Neutrophil (primary cell): ENCODE results near the gene ALOX5.

Experiments
- H3K27ac ChIP-seq: fragments of 200-600 bp; sonication (generic); 2 replicates; pipeline ENCODE4 v1.5.1; 2016; ENCODE audit warnings: mild to moderate bottlenecking, moderate library complexity
- H3K27me3 ChIP-seq: fragments of 200-600 bp; sonication (generic); 2 replicates; pipeline ENCODE4 v1.6.0; 2016; ENCODE audit warnings: mild to moderate bottlenecking
- H3K36me3 ChIP-seq: fragments of 200-600 bp; sonication (generic); 2 replicates; pipeline ENCODE4 v1.5.1; 2017
- H3K4me1 ChIP-seq, 2 experiments: fragments of 200-600 bp in 1 of 2; sonication (generic) in 1 of 2; 1 replicate in 1 of 2; 2 replicates in 1 of 2; pipeline versions ENCODE4 v1.5.1 to v1.6.1; 2013 to 2016; ENCODE audit warnings: low read depth in 1 of 2, low read length in 1 of 2, mild to moderate bottlenecking in 1 of 2, moderate library complexity in 1 of 2; ENCODE audit not compliant: control insufficient read depth in 1 of 2, insufficient read depth in 1 of 2
- H3K4me3 ChIP-seq, 2 experiments: fragments of 200-600 bp in 1 of 2; sonication (generic) in 1 of 2; 1 replicate in 1 of 2; 2 replicates in 1 of 2; pipeline ENCODE4 v1.5.1; 2013 to 2016; ENCODE audit warnings: low read depth in 1 of 2, low read length in 1 of 2, mild to moderate bottlenecking in 1 of 2, moderate library complexity in 1 of 2
- H3K9me3 ChIP-seq: fragments of 200-600 bp; sonication (generic); 2 replicates; pipeline ENCODE4 v1.5.1; 2016
- CTCF ChIP-seq: fragments of 200-600 bp; sonication (generic); IDR thresholded peaks from 2 replicates; pipeline ENCODE4 v1.5.1; 2016; ENCODE audit warnings: antibody characterized with exemption

ALOX5 gene

GRCh38 chr10:45483002-45483401, 109.0 kb downstream of the ALOX5 start:
- H3K36me3 ChIP-seq: peaks cover 35% of the 10 kb centered on the region
- H3K27ac ChIP-seq: no peak overlapping the region
- no peaks in the 10 kb centered on the region for H3K27me3 ChIP-seq

GRCh38 chr10:45487735-45488134, 113.7 kb downstream of the ALOX5 start:
- H3K27me3 ChIP-seq: no peaks in the 10 kb centered on the region
- TF ChIP-seq CTCF: no peak
- H3K4me1 ChIP-seq: no peaks in the 10 kb centered on the region
- H3K27ac ChIP-seq: no peak overlapping the region
- no peaks in the 10 kb centered on the region for H3K9me3 ChIP-seq
- peaks cover 37% of the 10 kb centered on the region for H3K36me3 ChIP-seq
- no peak overlapping the region for H3K4me3 ChIP-seq

More at GRCh38 chr10:45483002-45483401, 109.0 kb downstream of the ALOX5 start:
- no peak for TF ChIP-seq CTCF
- Histone ChIP-seq H3K4me1 (no peaks in the 10 kb centered on the region), H3K4me3 (no peak overlapping the region), H3K9me3 (no peaks in the 10 kb centered on the region)

GRCh38 chr10:45488365-45488764, 114.3 kb downstream of the ALOX5 start:
- TF ChIP-seq CTCF: no peak
- H3K4me1 ChIP-seq: no peaks in the 10 kb centered on the region
- peaks cover 37% of the 10 kb centered on the region for H3K36me3 ChIP-seq
- no peaks in the 10 kb centered on the region for H3K9me3 ChIP-seq
- no peaks in the 10 kb centered on the region for H3K27me3 ChIP-seq
- no peak overlapping the region for H3K27ac ChIP-seq
- no peak overlapping the region for H3K4me3 ChIP-seq

- no peak for TF ChIP-seq CTCF
- Histone ChIP-seq H3K27ac (no peak overlapping the region), H3K4me1 (no peaks in the 10 kb centered on the region), H3K9me3 (no peaks in the 10 kb centered on the region), H3K36me3 (peaks cover 30% of the 10 kb centered on the region), H3K27me3 (no peaks in the 10 kb centered on the region), H3K4me3 (no peak overlapping the region)
These were observed 116.3 kb downstream of the ALOX5 start for GRCh38 chr10:45490277-45490676.

GRCh38 chr10:45491061-45491460, 117.0 kb downstream of the ALOX5 start:
- H3K9me3 ChIP-seq: no peaks in the 10 kb centered on the region
- no peak overlapping the region for H3K4me3 ChIP-seq
- H3K36me3 ChIP-seq: peaks cover 23% of the 10 kb centered on the region
- no peaks in the 10 kb centered on the region for H3K4me1 ChIP-seq
- H3K27me3 ChIP-seq: no peaks in the 10 kb centered on the region
- no peak overlapping the region for H3K27ac ChIP-seq
- no peak for TF ChIP-seq CTCF
